Stimulated activated CD4-positive, alpha-beta T cell treated with anti-CD3 and anti-CD28 coated beads, TNF-alpha, amount 100 ng/mL, for 1 hour (primary cell): ENCODE data around the gene NDUFA8.

ENCODE experiments used
- DNase-seq, 3 donors: peaks; one replicate each; pipeline ENCODE4 v3.0.0-alpha.2; 2020; ENCODE audit warnings: low read depth in 3 of 3, low spot score in 1 of 3

The NDUFA8 gene

DNA sequence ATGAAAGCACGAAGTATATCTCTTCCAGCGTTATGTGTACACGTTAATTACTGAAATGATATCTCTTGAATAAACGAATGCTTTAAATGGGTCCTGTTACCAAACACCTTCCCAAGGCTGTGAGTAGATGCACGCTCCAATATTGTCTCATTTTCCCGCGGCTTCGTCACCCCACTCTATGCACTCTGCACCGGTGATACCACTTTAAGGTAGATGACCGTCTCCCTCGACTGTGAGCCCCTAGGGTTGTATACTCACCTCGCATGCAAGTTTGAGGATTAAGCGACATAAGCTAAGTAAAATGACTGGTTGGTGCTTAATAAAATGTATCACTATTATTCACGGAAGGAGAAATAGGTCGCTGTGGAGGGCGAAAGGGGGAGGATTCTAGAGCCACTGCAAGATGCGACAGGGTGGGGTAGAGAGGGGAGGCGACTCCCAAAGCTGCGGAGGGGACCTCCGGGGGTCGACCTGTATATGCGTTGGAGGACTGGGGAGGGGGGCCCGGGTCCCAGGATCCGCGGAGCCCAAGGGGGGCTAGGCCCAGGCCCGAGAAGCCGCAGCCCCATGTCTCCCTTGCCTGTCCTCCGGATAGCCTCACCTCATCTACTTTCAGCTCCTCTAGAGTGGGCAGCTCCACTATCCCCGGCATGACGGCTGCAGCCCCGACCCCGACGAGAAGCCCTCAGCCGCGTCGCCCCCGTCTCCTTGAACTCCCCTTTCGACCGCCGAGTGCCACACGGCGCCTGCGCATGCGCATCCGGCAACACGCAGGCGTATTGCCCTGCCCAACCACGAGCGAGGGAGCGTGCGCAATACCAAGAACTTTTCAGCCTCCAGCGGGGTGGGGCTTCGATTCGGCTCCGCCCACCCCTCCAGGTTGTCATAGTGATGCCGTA is at the start of gene NDUFA8, which contains the start of gene MORN5:
Gene NDUFA8, minus strand, starts transcription at position 754 of the 899 bp plus-strand sequence. Its CDS starts 102 bp downstream, at position 652.
Gene MORN5, plus strand, starts transcription at position 883 of the 899 bp plus-strand sequence. CDS start 65 bp downstream, outside the sequence.
- peak; percentile 91 to 94 (median 92) for DNase-seq

DNA sequence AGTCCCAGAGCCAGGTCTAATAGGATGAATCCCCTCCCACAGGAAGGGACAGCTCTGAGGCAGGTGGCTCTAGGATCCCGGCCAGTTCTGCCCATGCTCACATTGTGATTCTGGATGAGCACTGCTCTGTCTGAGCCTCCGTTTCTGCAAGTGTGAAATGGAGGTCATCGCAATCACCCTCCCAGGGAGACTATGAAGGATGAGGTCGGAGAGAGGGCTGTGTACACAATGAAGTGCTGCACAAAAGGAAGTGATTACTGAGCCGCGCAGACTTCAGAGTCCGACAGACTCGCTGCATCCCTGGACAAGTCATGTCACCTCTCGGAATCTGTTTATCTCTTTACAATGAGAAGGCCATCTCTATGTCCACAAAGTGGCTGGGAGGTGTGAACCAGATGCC is 47.5 kb upstream of the NDUFA8 start:
- no peak for DNase-seq

DNA sequence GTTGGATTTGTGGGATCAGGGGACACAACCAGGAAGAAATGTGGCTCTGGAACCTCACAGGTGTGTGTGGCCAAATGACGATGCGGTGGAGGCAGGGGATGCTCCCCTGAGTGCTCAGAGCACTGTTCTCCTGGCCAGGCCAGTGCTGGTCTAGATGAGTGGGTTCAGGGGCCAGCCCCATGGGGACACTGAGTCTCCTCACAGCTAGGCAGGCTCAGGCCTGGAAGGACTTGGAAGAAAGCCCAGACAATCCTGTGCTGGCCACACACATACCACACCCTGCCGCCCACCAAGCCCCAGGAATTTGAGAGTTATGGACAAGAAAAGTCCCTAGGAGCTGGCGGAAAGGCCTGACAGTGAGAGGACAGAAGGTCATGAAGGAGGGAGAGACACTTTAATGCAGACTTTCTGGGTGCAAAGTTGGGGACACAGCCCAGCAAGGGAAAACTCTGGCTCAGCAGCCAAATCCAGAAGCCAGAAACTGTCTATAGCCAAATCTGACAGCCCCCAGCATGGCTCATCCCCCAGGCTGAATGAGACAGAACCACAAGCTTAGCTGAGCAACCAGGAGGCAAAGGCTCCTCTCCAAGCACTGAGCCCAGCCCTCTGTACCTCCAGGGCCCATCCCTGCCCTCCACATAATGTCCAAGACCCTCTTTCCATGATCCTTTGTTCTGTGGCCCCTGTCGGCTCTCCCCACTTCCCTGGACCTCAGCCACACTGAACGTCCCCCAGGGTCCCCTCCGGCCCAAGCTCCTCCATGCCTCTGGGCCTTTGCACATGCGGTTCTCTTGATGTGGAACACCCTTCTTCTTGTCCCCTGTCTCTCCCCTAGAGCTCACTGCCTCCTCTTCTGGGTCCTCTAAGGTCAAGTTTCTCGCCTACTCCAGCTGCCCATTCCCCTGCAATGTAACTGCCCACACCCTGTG is 46.8 kb upstream of the NDUFA8 start:
- DNase-seq: no peak

DNA sequence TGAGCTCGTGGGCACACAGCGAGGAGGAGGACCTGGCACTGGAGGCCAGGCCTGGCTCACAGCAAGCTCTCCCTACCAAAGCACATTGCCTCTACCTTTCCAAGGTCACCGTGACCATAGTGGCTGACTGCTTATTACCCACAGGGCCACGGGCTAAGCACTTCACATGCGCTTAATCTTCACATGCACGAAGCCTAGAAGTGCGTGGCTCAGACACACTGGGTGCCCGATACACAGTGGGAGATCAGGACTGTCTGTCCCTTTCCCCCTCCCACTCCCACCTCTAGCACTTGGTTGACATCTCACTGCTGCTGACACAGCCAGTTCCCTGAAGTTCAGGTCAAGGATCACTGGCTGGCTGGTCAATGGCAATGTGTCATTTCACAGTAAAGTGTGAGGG is 45.6 kb upstream of the NDUFA8 start:
- DNase-seq: no peak

DNA sequence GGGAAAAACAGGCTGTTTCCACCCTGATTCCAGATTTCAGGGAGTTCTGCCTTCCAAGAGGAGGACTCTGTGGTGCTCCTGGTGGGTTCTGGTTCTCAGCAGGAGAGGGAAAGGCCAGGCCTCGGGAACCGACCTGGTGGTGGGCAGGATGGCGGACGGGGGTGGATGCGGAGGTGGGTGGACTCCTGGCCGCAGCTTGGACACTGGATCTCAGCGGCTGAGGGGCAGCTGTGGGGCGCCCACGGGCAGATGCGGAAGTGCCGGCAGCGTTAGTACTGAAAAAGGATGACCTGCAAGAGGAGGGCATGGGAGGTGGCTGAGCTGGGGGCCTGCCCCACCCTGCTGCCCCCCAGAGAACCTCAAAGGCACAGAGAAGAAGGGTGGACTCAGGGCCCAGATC is 44.9 kb upstream of the NDUFA8 start:
- DNase-seq: no peak

DNA sequence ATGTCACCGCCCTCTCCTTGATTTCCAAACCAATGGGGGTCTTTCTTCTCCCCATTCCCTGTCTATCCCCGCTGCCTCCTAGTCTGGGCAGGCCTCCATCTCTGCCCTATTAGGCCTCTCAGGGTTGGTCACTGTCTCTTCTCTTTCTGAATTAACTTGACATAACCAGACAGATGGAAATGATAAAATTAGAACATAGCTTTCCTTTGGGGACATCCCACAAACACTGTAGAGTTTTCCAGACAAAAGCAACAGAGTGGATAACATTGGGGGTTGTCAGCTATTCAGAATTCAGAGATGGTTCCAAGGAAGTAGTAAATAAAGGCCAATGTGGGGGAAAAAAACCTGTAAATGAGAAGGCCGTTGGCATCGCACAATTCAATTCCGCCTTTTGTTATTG is 44.5 kb upstream of the NDUFA8 start:
- no peak for DNase-seq

DNA sequence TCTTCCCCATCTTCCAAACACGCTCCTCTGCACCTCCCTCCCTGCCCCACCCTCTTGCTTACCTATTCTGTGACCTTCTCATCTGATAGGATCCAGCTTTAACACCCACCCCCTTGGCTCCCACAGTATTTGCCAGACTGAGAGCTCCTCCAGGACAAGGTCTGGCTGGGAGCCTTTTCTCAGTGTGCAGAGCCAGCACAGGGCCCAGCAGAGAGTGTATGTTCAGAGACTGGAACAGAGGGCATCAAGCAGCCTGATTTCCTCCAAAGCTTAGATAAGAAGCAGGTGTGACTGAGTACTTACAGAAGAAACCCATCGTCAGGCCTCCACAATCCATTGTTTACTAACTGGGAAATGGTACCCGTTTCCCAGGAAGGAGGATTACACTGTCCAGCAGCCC is 42.5 kb upstream of the NDUFA8 start:
- DNase-seq: no peak

DNA sequence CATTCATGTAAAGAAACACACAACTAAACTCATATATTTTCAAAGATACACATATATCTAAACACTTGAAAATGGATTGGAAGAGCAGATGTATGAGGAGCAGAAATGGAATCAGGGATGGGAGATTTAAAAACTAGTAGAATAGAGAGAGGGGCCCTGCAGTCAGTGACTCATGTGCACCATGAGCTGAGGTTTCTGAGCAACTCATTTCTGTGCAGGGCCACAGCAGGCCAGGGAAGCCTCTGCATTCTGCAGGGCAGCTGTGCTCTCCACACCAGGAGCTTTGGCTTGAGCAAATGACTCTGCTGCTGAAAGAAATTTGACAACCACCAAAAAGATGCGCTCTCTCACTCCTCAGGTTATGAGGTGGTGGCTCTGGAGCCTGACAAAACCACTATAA is 42.1 kb upstream of the NDUFA8 start:
- no peak for DNase-seq

DNA sequence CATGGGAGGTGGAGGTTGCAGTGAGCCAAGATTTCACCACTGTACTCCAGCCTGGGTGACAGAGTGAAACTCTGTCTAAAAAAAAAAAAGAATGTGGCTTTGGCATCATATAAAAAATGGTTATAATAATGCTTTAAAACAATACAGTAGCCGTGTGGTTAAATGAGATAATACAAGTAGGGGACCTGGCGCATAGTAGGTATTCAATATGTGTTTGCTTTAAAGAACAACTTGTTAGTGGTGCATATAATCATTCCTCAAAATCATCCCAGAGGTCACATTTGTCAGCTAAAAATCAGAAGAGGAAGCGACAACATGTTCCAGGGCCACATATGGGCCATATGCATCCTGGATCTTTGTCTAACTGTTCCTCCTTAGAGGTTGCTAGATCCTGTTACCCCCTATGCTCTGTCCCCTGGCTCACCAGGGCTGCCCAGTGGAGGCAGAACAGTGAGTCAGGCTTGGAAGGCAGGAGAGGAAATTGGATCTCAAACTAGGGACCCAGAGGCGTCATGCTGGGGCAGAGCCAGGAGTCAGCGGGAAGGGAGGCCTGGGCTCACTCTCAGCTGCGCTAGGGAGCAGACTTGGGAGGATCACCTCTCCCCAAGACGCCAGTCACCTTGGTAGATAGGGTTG is 41.5 kb upstream of the NDUFA8 start:
- no peak for DNase-seq

DNA sequence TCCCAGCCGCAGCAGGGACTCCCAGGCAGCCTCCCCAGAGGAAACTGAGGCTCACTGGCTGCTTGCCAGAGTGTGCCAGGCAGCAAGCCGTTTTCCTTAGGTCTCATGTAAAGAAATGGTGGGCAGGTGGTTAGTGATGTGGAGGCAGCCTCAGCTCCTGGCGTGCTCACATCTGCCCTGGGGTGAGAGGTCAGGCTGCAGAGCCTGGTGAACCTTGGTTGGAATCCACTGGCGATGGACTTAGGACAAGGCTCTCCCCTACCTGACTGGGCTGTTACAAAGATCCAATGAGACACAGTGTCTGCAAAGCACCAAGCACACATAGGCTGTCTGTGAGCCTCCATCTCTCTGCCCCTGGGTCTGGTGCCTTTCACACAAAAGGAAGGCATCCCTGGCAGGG is 38.3 kb upstream of the NDUFA8 start:
- DNase-seq: no peak

DNA sequence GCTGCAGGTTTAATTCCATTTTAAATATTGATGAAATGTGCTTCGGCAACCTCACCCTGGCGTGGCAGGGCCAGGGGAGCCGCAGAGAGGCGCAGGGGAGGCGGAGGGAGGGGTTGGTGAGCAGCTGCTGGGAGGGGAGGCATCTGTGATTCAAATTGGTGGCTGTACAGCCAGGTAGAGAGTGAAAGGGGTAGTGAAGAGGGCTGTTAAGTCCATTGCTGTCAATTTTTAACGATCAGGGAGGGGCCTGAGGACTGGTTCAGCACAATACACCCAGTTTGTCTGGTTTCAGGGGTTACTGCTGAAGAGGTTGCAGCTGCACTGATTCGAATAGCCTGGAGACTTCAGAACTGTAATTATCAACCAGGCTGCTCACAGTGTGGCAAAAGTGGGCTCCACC is 37.8 kb upstream of the NDUFA8 start:
- no peak for DNase-seq

DNA sequence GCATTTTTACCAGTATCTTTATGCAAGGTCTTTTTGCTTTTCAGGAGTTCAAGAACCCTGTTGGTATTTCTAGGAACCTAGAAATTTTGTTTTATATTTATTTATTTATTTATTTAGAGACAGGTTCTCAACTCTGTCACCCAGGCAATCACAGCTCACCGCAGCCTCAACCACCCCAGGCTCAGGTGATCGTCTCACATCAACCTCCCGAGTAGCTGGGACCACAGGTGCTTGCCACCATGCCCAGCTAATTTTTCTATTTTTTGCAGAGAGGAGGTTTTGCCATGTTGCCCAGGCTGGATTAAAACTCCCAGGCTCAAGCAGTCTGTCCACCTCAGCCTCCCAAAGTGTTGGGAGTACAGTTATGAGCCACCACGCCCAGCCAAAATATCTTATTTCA is 36.3 kb upstream of the NDUFA8 start:
- DNase-seq: no peak

DNA sequence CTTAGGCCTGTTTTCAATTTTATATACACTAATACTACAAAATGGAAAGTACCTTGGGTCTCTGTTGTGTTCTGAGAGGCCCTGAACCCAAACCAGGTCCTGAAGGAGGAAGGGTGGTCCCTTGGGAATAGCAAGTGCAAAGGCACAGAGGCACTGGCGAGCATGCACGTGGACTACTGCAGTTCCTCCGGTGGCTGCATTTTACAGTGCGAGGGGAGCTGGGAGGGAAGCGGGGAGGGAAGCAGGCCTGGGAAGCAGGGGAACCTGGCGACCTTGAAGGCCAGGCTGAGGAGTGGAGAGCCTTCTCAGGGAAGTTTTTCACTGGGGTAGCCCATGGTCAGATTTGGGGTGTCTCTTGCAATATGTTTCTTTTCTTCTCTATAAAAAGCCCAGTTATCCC is 34.1 kb upstream of the NDUFA8 start:
- DNase-seq: no peak

DNA sequence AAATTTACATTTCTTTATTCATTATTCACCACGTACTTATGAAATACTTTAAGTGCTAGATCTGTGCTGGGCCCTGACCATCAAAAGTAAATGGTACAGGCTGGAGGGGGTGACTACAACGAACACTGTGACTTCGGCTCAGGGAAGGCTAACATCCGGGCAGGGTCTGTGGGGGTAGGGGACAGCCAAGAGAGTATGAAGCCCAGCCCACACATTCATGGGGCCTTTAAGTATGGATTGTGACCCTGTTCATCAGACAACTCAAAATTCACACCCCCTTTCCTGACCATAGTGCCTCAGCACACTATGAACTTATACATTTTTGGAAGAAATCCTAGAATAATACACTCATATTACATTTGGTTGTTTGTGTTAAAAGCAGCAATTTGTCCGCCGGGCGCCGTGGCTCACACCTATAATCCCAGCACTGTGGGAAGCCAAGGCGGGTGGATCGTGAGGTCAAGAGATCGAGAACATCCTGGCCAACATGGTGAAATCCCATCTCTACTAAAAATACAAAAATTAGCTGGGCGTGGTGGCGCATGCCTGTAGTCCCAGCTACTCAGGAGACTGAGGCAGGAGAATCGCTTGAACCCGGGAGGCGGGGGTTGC is 33.4 kb upstream of the NDUFA8 start:
- DNase-seq: no peak

DNA sequence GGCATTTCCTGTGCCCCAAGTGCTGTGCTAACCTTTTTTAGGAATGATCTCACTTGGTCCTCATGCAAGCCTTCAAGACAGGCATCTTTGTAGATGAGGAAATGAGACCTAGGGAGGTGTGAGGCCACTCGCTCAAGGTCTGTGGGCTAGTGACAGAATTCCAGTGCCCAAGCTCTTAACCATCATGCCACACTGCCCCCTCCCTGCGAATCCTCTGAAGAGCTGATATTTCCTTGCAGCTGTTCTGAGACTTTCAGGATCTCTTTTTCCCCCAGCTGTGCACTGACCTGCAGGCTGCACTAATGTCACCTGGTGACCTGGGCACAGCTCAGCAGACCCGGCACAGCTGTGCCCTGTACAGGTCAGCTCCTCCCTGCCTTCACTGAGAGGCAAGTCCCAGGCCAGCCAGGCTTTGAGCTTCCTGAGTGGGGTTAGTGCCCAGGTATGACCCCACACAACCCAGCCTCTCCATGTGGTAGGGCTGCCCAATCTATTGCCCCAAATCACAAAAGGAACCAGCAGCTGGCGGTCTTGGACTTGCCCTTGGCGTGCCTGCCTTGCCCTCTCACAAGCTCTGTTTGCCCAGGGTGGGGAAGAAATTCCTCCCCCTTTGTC is 32.8 kb upstream of the NDUFA8 start:
- no peak for DNase-seq

DNA sequence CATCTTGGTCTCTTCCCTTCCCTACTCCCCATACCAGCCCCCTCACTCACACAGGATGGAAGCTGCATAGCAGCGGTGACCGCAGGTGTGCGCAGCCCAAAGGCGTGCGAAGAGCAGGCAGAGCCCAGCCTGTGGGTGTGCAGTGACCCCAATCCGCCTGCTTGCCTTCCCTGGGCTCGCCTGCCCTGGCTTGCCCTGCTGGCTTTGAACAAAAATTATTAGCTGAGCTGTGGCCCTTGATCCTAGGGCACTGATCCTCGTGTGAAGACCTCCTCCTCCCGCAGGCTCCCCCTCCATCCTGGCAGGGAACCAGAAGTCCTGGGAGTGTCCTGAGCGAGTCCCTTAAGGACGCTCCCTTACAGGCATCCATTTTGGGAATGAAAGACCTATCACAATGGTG is 32.0 kb upstream of the NDUFA8 start:
- no peak for DNase-seq

DNA sequence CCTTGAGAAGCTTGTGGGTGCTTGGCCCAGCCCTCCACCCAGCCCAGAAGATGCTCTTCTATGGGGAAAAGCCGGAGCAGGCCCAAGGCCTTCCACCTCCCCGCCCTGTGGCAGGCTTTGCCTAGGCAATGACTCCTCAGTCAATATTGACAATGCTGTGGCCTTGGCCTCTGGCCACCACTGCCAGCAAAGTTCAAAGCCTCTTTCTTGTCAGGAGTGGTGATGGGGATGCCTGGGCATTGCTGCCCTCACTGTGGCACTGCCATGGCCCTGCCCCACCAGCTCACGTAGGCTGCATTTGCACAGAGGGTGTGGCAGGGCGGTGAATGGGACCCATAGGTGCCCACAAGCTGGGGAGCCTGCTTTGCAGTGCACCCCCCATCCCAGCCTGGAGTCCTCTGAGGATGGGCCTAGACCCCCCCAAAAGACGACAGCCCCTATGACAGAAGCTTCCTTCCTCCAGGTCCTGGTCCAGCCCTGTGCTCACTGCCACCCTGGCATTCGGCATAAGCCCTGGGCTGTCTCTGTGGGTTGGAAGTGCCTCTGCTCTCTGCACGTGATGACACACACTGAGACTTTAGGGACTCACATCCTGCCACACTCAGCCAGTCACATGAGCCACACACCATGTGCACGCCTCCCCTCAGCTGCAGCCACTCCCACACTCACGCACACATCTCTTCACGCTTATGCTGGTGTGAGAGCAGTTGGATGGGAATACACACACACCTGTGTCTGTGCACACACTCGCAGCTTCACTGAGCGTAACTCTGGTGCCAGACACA is 31.2 kb upstream of the NDUFA8 start:
- DNase-seq: no peak

DNA sequence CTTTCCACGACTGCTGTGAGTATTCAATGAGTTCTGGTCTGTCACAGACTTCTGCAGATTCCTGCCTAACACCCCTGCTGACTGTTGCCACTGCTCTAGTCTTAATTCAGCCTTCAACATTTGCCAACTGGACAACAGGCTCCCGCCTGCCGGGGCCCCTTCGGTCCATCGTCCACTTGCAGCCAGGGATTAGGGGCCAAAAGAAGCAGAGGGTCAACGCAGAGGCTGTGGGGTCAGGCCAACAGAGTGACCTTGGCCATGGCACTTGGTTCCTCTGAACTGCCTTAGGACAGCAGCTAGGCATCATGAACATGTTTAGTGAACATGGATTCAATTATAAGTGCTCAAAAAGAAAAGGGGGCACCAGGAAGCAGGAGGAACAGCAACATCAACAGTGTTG is 28.8 kb upstream of the NDUFA8 start:
- DNase-seq: no peak

DNA sequence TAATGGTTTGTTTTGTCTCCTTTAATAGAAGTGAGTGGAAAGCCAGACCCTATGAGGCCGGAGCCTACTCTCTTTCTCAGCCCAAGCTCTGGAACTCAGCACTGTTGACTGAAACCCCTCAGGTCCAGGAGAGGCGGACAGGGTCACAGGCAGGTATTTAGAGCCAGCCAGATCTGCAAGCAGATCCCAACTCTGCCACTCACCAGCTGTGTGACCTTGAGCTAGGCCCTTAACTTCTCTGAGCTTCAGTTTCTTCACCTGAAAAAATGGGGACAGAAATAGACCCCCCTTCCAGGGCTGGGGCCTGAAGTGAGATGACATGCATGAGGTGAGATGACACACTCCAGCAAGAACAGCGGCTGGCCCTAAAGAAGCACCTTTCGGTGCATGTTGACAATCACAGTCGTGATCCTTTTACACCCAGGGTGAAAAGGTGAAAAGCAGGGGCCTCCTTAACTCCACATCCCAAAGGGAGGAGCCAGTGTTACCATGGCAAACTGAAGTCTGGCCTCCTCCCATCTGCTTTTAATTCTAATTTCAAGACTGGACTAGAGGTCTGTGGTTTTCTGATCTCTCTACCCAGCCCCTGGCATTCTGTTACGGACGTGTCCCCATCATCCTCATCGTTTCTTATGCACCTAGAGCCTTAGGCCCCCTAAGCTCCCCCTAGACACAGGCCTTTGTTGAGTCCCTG is 27.3 kb upstream of the NDUFA8 start:
- DNase-seq: no peak
